HEK293 (cell line): Measurements from ENCODE around the gene TMEM151A.

ENCODE experiments used
- CTCF ChIA-PET: fragments of 350-600 bp; formaldehyde crosslinking; extraction: SDS; loops from one replicate; lab custom pipeline; 2021; ENCODE audit warnings: antibody characterized with exemption; lab: Yijun Ruan, JAX
- POLR2A ChIA-PET: fragments of 300-600 bp; formaldehyde crosslinking; extraction: SDS; loops from one replicate; lab custom pipeline; 2020; ENCODE audit warnings: antibody characterized with exemption, inconsistent platforms; lab: Yijun Ruan, JAX
- H3K27ac ChIP-seq: fragments of 200-500 bp; sonication (Bioruptor generic); 2 replicates; pipeline ENCODE4 v1.5.1; 2014; ENCODE audit warnings: low read depth, low read length, control low read depth, inconsistent platforms; ENCODE audit errors: extremely low read depth
- H3K36me3 ChIP-seq, 2 experiments: fragments of 200-500 bp in 1 of 2; sonication (Bioruptor generic) in 1 of 2; 1 replicate in 1 of 2; 2 replicates in 1 of 2; pipeline ENCODE4 v1.5.1; 2014 to 2017; ENCODE audit warnings: inconsistent platforms in 2 of 2, low read length in 2 of 2; ENCODE audit not compliant: control insufficient read depth in 2 of 2, insufficient read depth in 1 of 2
- H3K4me1 ChIP-seq: fragments of 200-500 bp; sonication (Bioruptor generic); 2 replicates; pipeline ENCODE4 v1.5.1; 2014; ENCODE audit warnings: mild to moderate bottlenecking, low read length, inconsistent platforms; ENCODE audit not compliant: control insufficient read depth, insufficient read depth
- H3K4me3 ChIP-seq: 2 replicates; pipeline ENCODE4 v1.5.1; 2011; ENCODE audit warnings: low read depth, mild to moderate bottlenecking, control low read depth, low read length, moderate library complexity
- H3K9me3 ChIP-seq: fragments of 200-500 bp; sonication (Bioruptor generic); 2 replicates; pipeline ENCODE4 v1.5.1; 2014; ENCODE audit warnings: low read depth, low read length, inconsistent platforms; ENCODE audit not compliant: control insufficient read depth, insufficient read depth
- CTCF ChIP-seq: fragments of 450-650 bp; formaldehyde crosslinking; IDR thresholded peaks from 2 replicates; pipeline ENCODE4 v1.5.1; 2016; ENCODE audit warnings: missing biosample characterization, missing genetic modification characterization
- GLIS1 ChIP-seq: fragments of 450-650 bp; formaldehyde crosslinking; IDR thresholded peaks from 2 replicates; pipeline ENCODE4 v1.5.1; 2016; ENCODE audit warnings: missing biosample characterization, missing genetic modification characterization
- GLIS2 ChIP-seq: fragments of 450-650 bp; formaldehyde crosslinking; IDR thresholded peaks from 2 replicates; pipeline ENCODE4 v1.5.1; 2016; ENCODE audit warnings: missing biosample characterization, missing genetic modification characterization
- HIC1 ChIP-seq: fragments of 450-650 bp; formaldehyde crosslinking; IDR thresholded peaks from 2 replicates; pipeline ENCODE4 v1.5.1; 2016; ENCODE audit warnings: missing biosample characterization, missing genetic modification characterization
- IKZF3 ChIP-seq: fragments of 450-650 bp; IDR thresholded peaks from 2 replicates; pipeline ENCODE4 v1.5.0; 2018; ENCODE audit warnings: missing biosample characterization, mild to moderate bottlenecking, missing genetic modification characterization, moderate library complexity
- KLF8 ChIP-seq: fragments of 450-650 bp; formaldehyde crosslinking; IDR thresholded peaks from 2 replicates; pipeline ENCODE4 v1.5.1; 2016; ENCODE audit warnings: missing biosample characterization, missing genetic modification characterization
- KLF9 ChIP-seq: fragments of 450-650 bp; formaldehyde crosslinking; IDR thresholded peaks from 2 replicates; pipeline ENCODE4 v1.5.1; 2016; ENCODE audit warnings: missing biosample characterization, missing genetic modification characterization, low read depth
- MYNN ChIP-seq: fragments of 450-650 bp; formaldehyde crosslinking; IDR thresholded peaks from 2 replicates; pipeline ENCODE4 v1.5.1; 2016; ENCODE audit warnings: missing biosample characterization, missing genetic modification characterization, borderline replicate concordance
- PRDM1 ChIP-seq: fragments of 450-650 bp; formaldehyde crosslinking; IDR thresholded peaks from 2 replicates; pipeline ENCODE4; 2016; ENCODE audit warnings: missing biosample characterization, missing genetic modification characterization
- SP2 ChIP-seq: fragments of 450-650 bp; formaldehyde crosslinking; IDR thresholded peaks from 2 replicates; pipeline ENCODE4 v1.5.1; 2016; ENCODE audit warnings: missing biosample characterization, missing genetic modification characterization
- SP3 ChIP-seq: fragments of 450-650 bp; formaldehyde crosslinking; IDR thresholded peaks from 2 replicates; pipeline ENCODE4 v1.5.1; 2016; ENCODE audit warnings: missing biosample characterization, missing genetic modification characterization
- ZBTB48 ChIP-seq: fragments of 450-650 bp; formaldehyde crosslinking; IDR thresholded peaks from 2 replicates; pipeline ENCODE4 v1.5.1; 2016; ENCODE audit warnings: missing biosample characterization, missing genetic modification characterization
- ZIC2 ChIP-seq: fragments of 450-650 bp; formaldehyde crosslinking; IDR thresholded peaks from 2 replicates; pipeline ENCODE4 v1.5.1; 2016; ENCODE audit warnings: missing biosample characterization, missing genetic modification characterization
- ZNF138 ChIP-seq: fragments of 450-650 bp; formaldehyde crosslinking; IDR thresholded peaks from 2 replicates; pipeline ENCODE4 v1.5.1; 2016; ENCODE audit warnings: missing biosample characterization, missing genetic modification characterization, borderline replicate concordance
- ZNF16 ChIP-seq: fragments of 450-650 bp; formaldehyde crosslinking; IDR thresholded peaks from 2 replicates; pipeline ENCODE4 v1.5.1; 2016; ENCODE audit warnings: low read depth, missing biosample characterization, missing genetic modification characterization
- ZNF214 ChIP-seq: fragments of 450-650 bp; formaldehyde crosslinking; IDR thresholded peaks from 2 replicates; pipeline ENCODE4 v1.5.1; 2017; ENCODE audit warnings: missing biosample characterization, mild to moderate bottlenecking, missing genetic modification characterization, borderline replicate concordance
- ZNF23 ChIP-seq: fragments of 450-650 bp; formaldehyde crosslinking; IDR thresholded peaks from 2 replicates; pipeline ENCODE4 v1.5.1; 2016; ENCODE audit warnings: missing biosample characterization, missing genetic modification characterization, borderline replicate concordance
- ZNF335 ChIP-seq: fragments of 450-650 bp; formaldehyde crosslinking; conservative IDR thresholded peaks from 2 replicates; pipeline ENCODE4 v1.5.1; 2016; ENCODE audit warnings: missing biosample characterization, missing genetic modification characterization
- ZNF501 ChIP-seq: fragments of 450-650 bp; formaldehyde crosslinking; IDR thresholded peaks from 2 replicates; pipeline ENCODE4 v1.5.1; 2016; ENCODE audit warnings: missing biosample characterization, missing genetic modification characterization
- ZNF600 ChIP-seq: fragments of 450-650 bp; formaldehyde crosslinking; IDR thresholded peaks from 2 replicates; pipeline ENCODE4 v1.5.1; 2016; ENCODE audit warnings: missing biosample characterization, missing genetic modification characterization
- TF ChIP-seq, protein P1 (sequence below): fragments of 450-650 bp; formaldehyde crosslinking; IDR thresholded peaks from 2 replicates; pipeline ENCODE4 v1.5.1; 2016; ENCODE audit warnings: missing biosample characterization, missing genetic modification characterization
- TF ChIP-seq, protein P2 (sequence below): fragments of 450-650 bp; formaldehyde crosslinking; IDR thresholded peaks from 2 replicates; pipeline ENCODE4 v1.5.1; 2017; ENCODE audit warnings: missing biosample characterization, missing genetic modification characterization
- TF ChIP-seq, protein P3 (sequence below): fragments of 450-650 bp; formaldehyde crosslinking; IDR thresholded peaks from 2 replicates; pipeline ENCODE4 v1.5.1; 2016; ENCODE audit warnings: missing biosample characterization, missing genetic modification characterization

TMEM151A gene

GRCh38 chr11:66268244-66268951 lies 23.3 kb upstream of the TMEM151A start, which contains the start of gene RAB1B (continued):
- peak; percentile 34; the same call in 1 of the 2 replicates for TF ChIP-seq KLF8
- TF ChIP-seq, all 188 proteins: peak for 18

- ChIA-PET POLR2A (interaction anchor here (1.4 to 1.8 kb wide), 4 partner anchors 8 to 20 kb away, joined by 5 to 9 read pairs (median 6); partner anchors contain the start of genes CNIH2 and YIF1A), CTCF (interaction anchor here (0.6 to 4.9 kb wide), 2 partner anchors 12 to 46 kb away, joined by 6 to 24 read pairs; no protein-coding TSS in a partner anchor)
- H3K27ac ChIP-seq = peak overlapping the region; percentile 73
- H3K4me1 ChIP-seq = peaks cover 2% of the 10 kb centered on the region; the same call in 1 of the 2 replicates
- peak overlapping the region; percentile 92 for H3K4me3 ChIP-seq
- H3K9me3 ChIP-seq = no peaks in the 10 kb centered on the region
- peaks cover 0 to 66% of the 10 kb centered on the region in 2 experiments; a peak in 2 of 3 replicates for H3K36me3 ChIP-seq
- TF ChIP-seq, protein P1, sequence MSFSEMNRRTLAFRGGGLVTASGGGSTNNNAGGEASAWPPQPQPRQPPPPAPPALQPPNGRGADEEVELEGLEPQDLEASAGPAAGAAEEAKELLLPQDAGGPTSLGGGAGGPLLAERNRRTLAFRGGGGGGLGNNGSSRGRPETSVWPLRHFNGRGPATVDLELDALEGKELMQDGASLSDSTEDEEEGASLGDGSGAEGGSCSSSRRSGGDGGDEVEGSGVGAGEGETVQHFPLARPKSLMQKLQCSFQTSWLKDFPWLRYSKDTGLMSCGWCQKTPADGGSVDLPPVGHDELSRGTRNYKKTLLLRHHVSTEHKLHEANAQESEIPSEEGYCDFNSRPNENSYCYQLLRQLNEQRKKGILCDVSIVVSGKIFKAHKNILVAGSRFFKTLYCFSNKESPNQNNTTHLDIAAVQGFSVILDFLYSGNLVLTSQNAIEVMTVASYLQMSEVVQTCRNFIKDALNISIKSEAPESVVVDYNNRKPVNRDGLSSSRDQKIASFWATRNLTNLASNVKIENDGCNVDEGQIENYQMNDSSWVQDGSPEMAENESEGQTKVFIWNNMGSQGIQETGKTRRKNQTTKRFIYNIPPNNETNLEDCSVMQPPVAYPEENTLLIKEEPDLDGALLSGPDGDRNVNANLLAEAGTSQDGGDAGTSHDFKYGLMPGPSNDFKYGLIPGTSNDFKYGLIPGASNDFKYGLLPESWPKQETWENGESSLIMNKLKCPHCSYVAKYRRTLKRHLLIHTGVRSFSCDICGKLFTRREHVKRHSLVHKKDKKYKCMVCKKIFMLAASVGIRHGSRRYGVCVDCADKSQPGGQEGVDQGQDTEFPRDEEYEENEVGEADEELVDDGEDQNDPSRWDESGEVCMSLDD (tag by site-specific recombination) = 0 out of 2 replicates have a peak, but pooled peaks have one; percentile 8
- TF ChIP-seq ZIC2 (tag by site-specific recombination) (peak; percentile 48), PRDM1 (tag by site-specific recombination) (peak; percentile 62), SP2 (tag by site-specific recombination) (peak; percentile 72), HIC1 (tag by site-specific recombination) (no peak), CTCF (peak; percentile 29; the same call in 1 of the 2 replicates), ZNF23 (tag by site-specific recombination) (no peak), MYNN (tag by site-specific recombination) (no peak), GLIS2 (peak; percentile 81), ZNF16 (no peak), ZNF335 (tag by site-specific recombination) (peak; percentile 96), KLF9 (tag by site-specific recombination) (peak; percentile 40; the same call in 1 of the 2 replicates), SP3 (tag by site-specific recombination) (peak; percentile 9; the same call in 1 of the 2 replicates), ZNF138 (no peak), GLIS1 (peak; percentile 93), ZNF501 (tag by site-specific recombination) (0 out of 2 replicates have a peak, but pooled peaks have one; percentile 19), ZBTB48 (tag by site-specific recombination) (no peak), ZNF214 (tag by site-specific recombination) (no peak), ZNF600 (tag by site-specific recombination) (peak; percentile 63), IKZF3 (0 out of 2 replicates have a peak, but pooled peaks have one; percentile 4)
- TF ChIP-seq, protein P2, sequence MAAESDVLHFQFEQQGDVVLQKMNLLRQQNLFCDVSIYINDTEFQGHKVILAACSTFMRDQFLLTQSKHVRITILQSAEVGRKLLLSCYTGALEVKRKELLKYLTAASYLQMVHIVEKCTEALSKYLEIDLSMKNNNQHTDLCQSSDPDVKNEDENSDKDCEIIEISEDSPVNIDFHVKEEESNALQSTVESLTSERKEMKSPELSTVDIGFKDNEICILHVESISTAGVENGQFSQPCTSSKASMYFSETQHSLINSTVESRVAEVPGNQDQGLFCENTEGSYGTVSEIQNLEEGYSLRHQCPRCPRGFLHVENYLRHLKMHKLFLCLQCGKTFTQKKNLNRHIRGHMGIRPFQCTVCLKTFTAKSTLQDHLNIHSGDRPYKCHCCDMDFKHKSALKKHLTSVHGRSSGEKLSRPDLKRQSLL (tag by site-specific recombination) = no peak
- TF ChIP-seq, protein P3, sequence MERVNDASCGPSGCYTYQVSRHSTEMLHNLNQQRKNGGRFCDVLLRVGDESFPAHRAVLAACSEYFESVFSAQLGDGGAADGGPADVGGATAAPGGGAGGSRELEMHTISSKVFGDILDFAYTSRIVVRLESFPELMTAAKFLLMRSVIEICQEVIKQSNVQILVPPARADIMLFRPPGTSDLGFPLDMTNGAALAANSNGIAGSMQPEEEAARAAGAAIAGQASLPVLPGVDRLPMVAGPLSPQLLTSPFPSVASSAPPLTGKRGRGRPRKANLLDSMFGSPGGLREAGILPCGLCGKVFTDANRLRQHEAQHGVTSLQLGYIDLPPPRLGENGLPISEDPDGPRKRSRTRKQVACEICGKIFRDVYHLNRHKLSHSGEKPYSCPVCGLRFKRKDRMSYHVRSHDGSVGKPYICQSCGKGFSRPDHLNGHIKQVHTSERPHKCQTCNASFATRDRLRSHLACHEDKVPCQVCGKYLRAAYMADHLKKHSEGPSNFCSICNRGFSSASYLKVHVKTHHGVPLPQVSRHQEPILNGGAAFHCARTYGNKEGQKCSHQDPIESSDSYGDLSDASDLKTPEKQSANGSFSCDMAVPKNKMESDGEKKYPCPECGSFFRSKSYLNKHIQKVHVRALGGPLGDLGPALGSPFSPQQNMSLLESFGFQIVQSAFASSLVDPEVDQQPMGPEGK (tag by site-specific recombination) = peak; percentile 9; the same call in 1 of the 2 replicates
Measured at GRCh38 chr11:66268952-66269905, 22.5 kb upstream of the TMEM151A start.
